GM21367 (cell line): Measurements from ENCODE around the gene DERL3.
A peak's percentile ranks its signal among the peaks of the same experiment; 100 is the strongest.

Source experiments
- ATAC-seq: cut with Tn5 transposase; IDR thresholded peaks from one replicate; pipeline ENCODE4 v1.9.1; 2021; ENCODE audit not compliant: unreplicated experiment

The DERL3 gene

DNA sequence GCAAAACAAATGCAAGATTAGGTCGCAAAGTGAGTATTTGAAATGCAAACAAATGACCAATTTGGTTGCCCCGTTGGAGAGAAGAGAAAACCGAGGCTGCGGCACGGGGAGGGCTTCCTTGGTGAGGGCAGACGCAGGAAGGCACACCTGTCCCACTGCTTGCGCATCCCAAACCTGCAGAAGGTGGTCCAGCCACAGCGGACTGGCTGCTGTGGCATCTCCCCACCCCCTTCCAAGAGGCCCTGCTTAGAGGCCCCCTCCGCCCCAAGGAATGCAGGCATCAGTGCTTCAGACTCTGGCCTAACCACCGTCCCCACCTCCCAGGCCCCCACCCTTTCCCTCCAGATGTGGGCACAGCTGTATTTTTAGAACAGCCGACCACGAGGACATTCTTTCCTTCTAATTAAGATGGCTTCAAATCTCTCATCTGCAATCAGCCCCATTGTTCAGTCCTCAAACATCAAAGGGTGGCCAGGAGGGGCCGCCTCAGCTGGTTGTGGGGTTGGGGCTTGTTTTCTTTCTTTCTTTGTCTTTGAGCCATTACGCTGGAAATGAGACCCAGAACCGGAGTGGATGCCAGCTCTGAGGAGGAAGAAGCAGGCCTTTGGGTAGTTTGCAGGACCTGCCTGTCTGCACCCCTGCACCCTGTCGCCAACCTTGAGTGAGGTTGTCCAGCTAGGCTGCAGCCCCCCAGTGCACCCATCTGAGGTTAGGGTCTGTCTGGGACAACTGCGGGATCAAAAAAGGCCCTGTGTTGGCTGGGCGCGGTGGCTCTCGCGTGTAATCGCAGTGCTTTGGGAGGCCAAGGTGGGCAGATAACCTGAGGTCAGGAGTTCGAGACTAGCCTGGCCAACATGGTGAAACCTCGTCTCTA, 9.4 kb upstream of the DERL3 start:
- ATAC-seq = no peak

DNA sequence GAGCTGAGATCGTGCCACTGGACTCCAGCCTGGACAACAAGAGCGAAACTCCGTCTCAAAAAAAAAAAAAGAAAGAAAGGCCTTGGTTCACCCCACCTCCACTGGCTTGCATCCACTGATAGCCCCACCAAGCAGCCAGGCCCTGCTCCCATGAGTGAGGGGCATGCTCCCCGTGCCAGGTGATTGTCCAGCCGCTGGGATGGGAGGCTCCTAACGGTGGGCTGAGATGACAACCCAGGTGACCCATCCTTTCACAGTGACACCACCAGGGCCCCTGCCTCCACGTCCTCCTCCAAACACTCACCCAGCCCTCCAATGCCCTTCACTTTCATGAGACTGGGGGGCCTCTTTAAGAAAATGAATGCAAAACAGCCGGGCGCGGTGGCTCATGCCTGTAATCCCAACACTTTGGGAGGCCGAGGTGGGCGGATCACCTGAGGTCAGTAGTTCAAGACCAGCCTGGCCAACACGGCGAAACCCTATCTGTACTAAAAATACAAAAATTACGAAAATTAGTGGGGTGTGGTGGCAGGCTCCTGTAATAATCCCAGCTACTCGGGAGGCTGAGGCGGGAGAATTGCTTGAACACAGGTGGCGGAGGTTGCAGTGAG, 8.6 kb upstream of the DERL3 start:
- ATAC-seq = no peak

DNA sequence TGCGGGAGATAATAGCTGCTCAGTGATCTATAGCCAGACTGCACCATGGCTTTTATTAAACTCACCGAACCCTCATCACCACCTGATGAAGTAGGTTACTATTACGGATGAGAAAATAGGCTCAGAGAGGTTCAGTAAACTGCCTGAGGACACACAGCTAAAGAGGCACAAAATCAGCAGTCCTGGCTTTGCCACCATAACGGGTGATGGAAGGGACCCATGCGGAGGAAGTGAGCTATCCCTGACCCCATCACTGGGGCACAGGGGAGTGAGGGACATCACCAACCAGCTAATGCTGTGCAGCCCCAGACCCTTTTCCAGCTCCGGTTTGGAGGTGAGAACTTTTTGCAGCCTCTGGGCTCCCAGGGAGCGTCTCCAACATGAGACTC, 7.3 kb upstream of the DERL3 start:
- ATAC-seq = no peak

DNA sequence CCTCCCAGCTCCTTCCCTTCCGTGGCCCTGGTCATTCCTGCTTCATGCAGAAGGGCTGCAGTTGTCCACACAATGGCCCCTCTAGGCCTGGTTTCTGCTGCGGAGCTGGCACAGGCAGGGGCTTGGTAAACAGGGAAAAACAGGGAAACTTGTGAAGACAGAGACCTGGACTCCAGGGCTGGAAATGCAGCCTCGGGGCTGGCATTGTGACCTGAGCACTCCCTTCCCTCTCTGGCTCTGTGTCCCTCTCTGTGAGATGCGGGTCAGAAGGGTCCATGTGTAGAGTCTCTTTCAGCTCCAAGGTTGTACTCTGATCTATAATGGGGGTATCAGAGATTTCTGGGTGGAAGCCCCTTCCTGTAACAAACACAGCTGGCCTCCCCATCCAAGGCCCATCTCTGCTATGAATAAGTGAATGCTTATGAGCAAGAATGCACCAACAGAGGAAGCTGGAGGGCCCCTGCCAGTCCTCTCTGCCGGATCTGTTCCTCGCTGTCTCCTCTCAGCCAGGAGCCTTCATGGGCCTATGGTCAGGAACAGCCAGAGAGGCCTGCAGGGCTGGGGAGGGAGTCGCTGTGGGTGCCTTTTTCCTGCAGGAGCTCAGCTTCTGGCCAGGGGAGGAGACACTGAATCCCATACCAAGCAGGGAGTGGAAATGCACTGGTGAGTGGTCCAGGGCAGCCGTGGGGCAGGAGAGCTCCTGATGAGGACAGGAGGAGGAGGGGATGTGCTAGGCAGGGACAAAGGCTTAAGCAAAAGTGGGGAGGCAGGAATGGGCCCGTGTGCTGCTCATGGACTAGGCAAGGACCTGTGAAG, 6.7 kb upstream of the DERL3 start:
- ATAC-seq = no peak

DNA sequence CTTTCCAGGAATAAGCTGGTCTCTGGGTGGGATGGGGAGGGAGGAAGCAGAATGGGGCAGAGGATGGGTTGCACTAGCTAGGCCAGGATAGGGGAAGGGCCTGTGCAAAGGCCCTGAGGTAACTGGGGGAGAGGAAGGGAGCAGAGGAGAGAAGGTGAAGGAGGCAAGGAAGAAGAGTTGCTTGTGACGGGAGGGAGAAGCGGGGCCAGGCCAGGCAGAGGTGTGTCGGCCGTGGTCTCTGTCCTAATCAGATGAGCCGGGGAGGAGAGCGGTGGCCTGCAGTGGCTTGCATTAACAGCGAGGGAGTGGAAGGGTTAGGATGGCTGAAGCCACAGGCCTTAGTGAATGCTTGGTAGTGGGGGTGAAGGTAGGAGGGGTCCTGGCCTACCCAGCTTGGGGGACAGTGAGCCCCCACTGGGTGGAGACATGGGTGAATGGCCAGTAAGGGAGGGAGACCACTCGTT, 6.0 kb upstream of the DERL3 start:
- ATAC-seq = no peak

DNA sequence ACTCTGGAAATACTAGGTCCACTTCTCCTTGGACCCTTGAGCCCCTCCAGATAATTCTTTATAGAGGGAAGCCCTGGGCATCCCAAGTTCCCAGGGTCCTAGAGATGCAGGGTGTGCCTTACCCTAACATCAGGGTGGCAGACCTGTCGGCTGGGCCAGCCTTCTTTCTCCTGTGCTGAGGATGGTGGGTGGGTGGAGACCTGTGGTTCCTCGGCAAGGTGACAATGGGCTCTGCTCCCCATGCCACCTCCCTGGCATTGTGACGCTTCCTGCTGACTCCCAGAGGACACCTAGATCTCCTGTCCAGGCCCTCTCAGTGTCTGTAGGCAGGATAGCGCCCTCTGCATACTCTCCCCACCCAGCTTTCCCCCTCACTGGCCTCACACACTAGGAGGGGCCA, 3.8 kb upstream of the DERL3 start:
- ATAC-seq = no peak

DNA sequence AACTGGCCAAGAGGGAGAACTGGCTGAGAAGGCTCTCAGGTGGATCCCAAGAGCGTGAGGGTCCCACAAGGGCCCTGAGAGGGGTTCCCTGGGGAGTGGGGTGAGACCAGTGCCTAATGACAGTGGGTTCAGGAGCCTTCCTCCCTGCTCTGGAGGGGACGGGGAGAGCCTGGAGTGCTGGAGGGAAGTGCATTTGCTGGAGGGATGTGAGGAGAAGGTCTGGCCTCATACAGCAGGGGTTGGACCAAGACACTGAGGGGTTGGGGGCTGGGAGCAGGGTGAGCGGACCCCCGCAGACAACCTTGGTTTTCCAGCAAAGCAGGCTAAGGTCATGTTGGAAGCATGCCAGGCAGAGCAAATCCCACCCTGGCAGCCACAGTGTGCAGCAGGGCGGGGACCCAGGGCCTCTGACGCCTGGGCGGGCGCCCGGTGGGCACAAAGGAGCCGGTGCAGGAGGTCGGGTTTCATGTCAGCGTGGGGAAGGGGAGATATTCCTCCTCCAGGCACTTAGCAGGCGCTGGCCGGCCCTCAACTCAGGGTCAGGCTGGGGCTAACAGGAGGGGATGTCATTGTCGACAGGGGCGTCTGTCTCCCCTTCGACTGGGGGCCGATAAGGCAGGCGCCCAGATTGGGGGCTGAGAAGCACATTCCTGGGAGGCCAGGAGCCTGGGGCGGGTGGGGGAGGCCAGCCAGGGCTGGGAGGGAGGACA, 3.1 kb upstream of the DERL3 start:
- no peak for ATAC-seq

DNA sequence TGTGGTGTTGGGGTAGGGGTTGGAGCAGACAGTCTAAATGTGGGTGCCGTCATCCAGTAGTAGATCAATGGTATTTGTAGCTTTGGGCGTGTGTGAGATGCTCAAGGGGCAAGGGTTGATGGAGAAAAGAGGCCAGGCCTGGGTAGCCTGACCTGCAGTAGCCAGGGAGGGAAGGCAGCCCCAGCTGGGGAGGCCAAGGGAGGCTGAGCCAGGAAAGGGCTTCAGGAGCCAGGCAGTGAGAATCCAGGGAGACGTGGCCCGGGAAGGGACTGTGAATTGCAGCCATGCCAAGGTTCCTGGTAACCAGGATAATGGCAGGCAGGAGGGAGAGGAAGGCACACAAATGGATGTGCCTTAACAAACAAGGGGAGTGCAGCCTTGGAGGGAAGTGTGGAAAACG, 2.5 kb upstream of the DERL3 start:
- no peak for ATAC-seq

DNA sequence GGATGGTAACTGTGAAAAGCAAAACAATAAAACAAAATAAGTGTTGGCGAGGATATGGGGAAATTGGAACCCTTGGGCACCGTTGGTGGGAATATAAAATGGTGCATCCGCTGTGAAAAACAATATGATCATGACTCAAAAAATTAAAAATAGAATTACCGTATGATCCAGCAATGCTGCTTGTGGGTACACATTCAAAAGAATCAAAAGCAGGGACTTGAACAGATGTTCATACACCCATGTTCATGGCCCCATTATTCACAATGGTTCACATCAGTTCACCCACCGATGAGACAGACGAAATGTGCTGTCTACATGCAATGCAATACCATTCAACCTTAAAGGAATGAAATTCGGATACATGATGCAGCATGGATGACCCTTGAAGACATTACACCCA, 1.2 kb upstream of the DERL3 start:
- no peak for ATAC-seq

DNA sequence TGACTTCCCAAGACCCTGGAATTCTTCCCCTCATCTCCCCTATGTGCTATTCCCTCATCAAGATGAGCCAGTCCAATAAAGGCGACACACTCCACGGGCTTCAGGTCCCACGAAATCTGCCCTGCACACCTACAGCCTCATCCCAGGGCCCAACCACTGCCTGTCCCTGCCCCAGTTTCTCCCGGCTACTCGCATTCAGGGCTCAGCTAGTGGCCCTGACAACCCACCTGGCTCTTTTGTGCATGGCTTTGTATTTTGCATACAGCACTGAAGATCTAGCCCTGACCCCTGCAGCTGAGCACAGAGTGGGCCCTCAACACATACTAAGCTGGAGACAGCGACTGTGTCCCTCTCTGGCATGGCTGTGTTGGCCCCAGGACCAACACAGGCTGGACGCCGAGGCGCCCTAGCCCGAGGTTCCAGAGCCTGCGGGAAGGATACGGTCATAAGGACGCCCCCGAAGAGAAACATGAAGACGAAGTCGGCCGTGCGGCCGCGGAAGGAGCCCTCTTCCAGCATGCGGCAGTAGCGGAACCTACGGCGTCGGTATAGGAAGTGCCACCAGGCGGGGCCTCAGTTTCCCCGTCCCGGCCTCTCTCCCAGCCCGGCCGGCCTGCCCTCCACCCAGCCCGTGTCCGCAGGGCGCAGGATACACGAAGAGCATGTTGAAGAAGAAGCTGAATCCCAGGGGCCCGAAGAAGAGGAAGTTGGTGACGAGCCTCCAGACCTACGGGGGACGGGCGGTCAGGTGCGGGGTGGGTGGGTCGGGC, 710 bp downstream of the DERL3 start:
- ATAC-seq = peak; percentile 2

DNA sequence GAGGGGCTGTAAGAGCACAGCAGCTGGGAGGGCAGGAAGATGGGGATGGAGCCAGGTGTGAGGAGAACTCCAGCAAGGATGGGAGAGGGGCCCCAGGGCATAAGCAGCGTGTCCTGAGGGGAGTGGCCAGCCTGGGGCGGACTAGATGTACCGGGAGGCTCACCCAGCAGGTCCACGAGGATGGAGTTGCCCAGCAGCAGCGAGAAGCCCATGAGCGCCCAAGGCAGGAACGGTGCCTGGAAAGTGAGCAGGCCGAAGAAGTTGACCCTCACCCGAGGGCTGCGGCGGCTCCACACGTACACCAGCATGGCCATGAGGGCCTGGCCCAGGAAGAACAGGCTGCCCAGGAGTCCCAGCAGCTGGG, 1.3 kb downstream of the DERL3 start:
- no peak for ATAC-seq

DNA sequence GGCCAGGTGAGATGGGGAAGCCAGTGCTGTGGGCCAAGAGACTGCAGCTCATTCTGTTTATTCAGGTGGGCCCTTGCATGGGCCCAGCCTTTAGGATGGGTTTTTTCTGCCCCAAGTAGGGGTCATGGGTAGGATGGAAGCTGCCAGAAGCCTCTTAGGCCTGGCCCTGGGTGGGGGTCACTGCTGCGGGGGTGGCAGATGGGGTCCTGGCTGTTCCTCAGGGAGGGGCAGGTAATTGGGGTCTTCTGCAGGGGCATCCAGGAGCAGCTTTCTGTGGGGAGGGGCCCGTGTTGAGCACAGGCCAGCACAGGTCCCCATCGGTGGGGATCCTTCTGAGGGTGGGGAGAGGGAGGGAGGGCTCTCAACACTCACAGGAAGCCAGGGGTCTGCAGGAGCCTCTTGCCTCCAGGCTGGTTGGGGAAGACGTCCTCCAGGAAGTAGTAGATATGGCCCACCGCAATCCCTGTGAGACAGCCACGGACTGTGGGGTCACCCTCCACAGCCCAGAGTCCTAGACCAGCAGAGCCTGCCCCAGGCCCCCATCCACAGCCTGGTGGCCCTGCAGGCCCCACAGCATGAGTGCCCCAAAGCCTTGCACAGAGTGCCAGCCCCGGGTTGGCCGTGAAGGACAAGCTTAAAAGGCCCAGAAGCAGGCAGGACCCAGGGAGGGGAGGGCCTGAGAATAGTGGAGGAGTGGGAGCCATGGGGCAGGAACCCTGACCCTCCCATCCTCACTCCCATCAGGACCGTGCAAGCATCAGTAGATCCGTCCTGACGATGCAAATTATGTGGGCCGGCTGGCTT, 1.9 kb downstream of the DERL3 start:
- ATAC-seq = no peak

DNA sequence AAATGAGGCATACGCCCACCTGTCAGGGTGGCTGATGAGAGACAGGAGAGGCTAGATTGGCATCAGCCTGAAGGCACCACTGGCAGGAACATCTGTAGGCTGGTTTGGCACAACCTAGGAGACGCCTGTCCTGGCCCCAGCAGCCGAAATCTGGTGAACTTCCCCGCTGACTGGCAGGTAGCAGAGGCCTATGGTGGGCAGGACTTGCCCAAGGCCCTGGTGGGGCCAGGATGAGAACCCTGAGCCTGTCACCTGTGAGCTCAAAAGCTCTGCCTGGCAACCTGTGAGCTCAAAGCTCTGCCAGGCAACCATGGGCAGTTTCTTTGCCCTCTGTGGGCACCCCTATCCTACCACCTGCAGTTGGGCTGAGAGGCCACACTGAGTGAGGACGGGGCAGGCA, 2.5 kb downstream of the DERL3 start:
- ATAC-seq = no peak

DNA sequence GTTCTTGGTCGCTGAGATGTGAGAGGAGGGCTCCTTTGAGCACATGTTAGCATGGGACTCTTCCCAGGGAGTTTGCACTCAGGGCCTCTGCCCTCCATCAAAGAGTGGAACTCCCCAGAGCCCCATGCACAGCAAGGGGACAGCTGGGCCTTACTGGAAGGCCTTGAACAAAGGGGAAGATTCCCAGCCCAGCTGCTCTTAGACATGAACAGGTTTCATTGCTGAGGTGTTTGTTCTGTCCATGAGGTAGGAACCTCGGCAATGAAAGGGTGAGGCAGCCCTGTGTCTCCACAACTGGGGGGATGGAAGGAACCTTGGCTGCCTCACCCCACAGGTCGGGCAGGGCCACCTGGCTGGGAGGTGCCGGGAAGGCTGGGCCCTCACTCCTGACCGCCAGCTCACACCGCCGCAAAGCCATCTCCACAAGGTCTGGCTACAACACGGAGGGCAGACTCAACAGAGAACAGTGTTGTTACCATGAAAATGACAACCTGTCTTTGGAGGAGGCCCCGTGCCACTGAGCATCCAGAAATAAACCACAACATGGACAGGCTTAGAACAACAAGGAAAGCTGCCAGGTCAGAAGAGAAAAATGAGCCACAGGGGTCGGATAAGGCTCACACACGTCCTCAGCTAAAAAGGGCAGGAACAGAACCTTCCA, 3.2 kb downstream of the DERL3 start:
- no peak for ATAC-seq

DNA sequence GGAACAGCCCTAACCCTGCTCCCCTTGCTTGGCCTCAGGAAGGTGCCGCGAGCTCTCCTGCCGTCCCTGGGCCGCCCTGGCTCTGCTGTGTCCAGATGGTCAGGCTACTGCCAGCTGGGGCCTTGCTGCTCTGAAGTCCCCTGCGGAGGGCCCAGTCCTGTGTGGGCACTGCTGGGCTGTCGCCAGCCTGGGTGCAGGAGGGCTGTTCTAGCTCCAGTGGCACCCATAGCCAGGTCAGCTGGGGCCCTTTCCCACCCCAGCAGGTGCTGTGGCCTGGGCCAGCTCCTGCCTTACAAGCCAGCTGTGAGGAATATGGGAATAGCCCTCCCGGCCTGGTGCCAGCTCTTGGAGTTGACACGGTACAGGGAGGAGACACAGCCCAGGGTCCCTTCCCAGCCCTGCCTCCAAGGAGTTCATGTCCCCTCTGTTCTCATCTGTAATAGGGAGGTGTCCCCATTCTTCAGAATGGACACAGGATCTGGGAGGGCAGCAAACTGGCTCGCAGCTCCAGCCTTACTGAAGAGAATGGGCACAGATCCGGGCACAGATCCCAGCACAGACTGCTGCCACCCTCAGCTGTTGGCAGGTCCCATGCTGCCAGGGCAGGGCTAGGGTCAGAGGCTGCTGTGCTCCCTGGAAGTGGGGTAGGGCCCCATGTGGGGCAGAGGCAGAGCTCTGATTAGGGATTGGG, 3.9 kb downstream of the DERL3 start:
- no peak for ATAC-seq

DNA sequence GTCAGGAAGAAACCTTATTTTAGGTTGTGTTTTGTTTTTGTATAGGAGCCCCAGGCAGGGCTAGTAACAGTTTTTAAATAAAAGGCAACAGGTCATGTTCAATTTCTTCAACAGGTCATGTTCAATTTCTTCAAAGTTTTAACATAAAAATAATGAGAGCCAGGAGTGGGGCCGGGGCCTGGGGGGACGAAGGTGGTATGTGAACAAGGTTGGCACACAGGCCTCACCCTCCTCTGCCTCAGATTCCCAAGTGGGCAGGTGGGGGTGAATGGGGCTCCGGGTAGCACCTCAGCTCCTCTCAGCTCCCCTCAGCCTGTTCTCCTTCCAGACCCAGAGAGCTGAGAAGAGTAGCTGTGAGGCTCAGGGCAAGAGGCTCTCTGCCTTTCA, 4.4 kb downstream of the DERL3 start:
- no peak for ATAC-seq

DNA sequence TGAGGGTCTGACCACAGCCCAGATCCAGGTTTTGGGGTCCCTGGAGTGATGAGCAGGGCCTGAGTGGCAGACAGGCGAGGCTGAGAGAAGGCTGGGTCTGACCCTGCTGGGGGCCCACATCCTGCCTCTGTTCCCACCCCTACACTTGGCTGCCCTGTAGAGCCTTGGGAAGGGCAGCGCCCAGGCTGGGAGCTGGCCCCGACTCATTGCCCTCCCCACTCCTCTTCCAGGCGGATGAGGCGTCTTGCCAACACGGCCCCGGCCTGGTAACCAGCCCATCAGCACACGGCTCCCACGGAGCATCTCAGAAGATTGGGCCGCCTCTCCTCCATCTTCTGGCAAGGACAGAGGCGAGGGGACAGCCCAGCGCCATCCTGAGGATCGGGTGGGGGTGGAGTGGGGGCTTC, 4.9 kb downstream of the DERL3 start:
- ATAC-seq = no peak

DNA sequence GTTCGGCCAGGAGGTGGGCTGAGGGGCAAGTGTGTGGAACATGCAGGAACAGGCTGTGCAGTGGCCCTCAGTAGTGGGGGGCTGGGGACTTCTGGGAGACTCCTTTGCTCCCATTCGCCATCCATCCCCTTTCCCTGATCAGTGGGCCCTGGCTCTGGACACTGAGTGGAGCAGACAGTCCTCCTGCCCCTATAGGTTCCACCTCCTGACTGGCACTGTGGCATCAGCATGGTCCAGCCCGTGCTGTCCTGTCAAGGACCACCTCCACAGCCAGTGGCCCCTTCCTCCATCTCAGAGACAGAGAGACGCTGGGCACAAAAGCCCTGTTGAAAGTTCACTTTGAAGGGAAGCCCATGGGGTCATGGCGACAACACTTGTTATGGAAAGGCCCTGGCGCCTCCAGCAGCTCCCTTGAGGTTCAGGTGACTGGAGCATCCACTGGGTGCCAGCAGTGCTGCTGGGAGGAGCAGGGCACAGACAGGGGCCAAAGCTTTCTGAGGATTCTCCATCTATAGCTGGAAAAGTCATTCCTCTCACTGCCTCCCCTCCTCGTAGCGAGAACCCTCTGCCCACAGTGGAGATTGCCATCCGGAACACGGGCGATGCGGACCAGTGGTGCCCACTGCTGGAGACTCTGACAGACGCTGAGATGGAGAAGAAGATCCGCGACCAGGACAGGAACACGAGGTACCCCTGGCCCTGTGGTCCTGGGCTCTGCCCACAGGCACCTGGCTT, 5.6 kb downstream of the DERL3 start:
- ATAC-seq = no peak
